Activated naive CD8-positive, alpha-beta T cell (primary cell): ENCODE data around the gene GSC2.

ENCODE experiments used
- H3K27ac Mint-ChIP-seq: one replicate; pipeline ENCODE4 v1.8.0; 2021; ENCODE audit warnings: mixed read lengths
- H3K27me3 Mint-ChIP-seq: one replicate; pipeline ENCODE4 v1.8.0; 2021; ENCODE audit warnings: mixed read lengths
- H3K36me3 Mint-ChIP-seq: one replicate; pipeline ENCODE4 v1.8.0; 2021; ENCODE audit warnings: mixed read lengths
- H3K4me1 Mint-ChIP-seq: one replicate; pipeline ENCODE4 v1.8.0; 2021; ENCODE audit warnings: low read depth, mixed read lengths
- H3K4me3 Mint-ChIP-seq: one replicate; pipeline ENCODE4 v1.8.0; 2021; ENCODE audit warnings: mild to moderate bottlenecking, mixed read lengths
- H3K9me3 Mint-ChIP-seq: one replicate; pipeline ENCODE4 v1.8.0; 2021; ENCODE audit warnings: low read depth, mixed read lengths

GSC2 gene

GRCh38 chr22:19149991-19150390 is at the start of gene GSC2:
Gene GSC2 (minus strand): TSS chr22:19150292. CDS start chr22:19150283, 9 bp downstream.
- Mint-ChIP-seq H3K4me1 (peaks cover 10% of the 10 kb centered on the region), H3K4me3 (peak within 1 kb of the TSS; percentile 75), H3K36me3 (no peaks in the 10 kb centered on the region), H3K9me3 (no peaks in the 10 kb centered on the region), H3K27me3 (peaks cover 20% of the 10 kb centered on the region), H3K27ac (no peak within 1 kb of the TSS)

- Mint-ChIP-seq H3K27me3 (no peaks in the 10 kb centered on the region), H3K4me3 (no peak overlapping the region), H3K4me1 (peaks cover 6% of the 10 kb centered on the region), H3K36me3 (no peaks in the 10 kb centered on the region), H3K27ac (no peak overlapping the region), H3K9me3 (no peaks in the 10 kb centered on the region)
Measured at GRCh38 chr22:19199479-19199878, 49.4 kb upstream of the GSC2 start.

DNA sequence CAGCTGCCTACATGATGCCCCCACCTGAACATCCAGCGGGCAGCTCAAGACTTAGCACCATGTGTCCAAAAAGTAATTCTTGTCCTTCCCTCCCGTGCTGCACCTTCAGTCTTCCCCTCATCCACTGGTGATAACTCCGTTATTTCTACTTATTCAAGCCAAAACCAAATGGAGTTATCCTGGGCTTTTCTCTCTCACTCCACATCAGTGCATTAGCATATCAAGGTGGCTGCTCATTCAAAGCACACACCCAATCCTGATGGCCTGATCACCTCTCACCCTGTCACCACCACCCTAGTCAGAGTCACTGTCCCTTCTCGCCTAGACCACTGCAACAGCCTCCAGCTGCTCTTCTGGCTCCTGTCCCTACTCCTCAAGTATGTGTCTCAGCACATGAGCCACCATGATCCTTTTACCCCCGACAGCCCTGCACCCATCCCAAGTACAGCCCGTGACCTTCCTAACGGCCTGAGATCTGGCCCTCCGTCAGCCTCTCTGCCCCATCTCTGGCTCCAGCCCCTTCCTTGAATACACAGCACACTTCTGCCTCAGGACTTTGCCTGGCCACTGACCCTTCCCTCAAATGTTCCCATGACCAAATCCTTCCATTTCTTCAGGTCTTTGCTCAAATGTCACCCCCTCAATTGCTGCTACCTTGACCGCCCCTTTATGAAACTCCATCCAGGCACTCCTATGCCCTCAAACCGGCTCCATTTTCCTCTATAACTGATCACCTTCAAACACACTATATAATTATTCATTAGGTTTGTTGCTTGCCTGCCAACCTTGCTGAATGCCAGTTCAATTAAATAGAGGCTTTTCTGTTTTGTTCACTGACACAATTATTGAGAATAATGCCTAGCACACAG is 48.1 kb upstream of the GSC2 start:
- Mint-ChIP-seq H3K9me3 (no peaks in the 10 kb centered on the region), H3K4me3 (no peak overlapping the region), H3K36me3 (no peaks in the 10 kb centered on the region), H3K4me1 (peaks cover 6% of the 10 kb centered on the region), H3K27ac (no peak overlapping the region), H3K27me3 (peaks cover 2% of the 10 kb centered on the region)

- H3K4me1 Mint-ChIP-seq, result peaks cover 6% of the 10 kb centered on the region
- no peak overlapping the region for H3K27ac Mint-ChIP-seq
- H3K4me3 Mint-ChIP-seq, result no peak overlapping the region
- H3K36me3 Mint-ChIP-seq, result no peaks in the 10 kb centered on the region
- peaks cover 2% of the 10 kb centered on the region for H3K27me3 Mint-ChIP-seq
- H3K9me3 Mint-ChIP-seq, result no peaks in the 10 kb centered on the region
Measured at GRCh38 chr22:19196841-19197612, 46.9 kb upstream of the GSC2 start.

GRCh38 chr22:19195796-19196731 is 46.0 kb upstream of the GSC2 start:
- H3K4me3 Mint-ChIP-seq, result no peak overlapping the region
- peaks cover 2% of the 10 kb centered on the region for H3K27me3 Mint-ChIP-seq
- H3K27ac Mint-ChIP-seq, result no peak overlapping the region
- peaks cover 6% of the 10 kb centered on the region for H3K4me1 Mint-ChIP-seq
- H3K9me3 Mint-ChIP-seq, result no peaks in the 10 kb centered on the region
- H3K36me3 Mint-ChIP-seq, result no peaks in the 10 kb centered on the region

DNA sequence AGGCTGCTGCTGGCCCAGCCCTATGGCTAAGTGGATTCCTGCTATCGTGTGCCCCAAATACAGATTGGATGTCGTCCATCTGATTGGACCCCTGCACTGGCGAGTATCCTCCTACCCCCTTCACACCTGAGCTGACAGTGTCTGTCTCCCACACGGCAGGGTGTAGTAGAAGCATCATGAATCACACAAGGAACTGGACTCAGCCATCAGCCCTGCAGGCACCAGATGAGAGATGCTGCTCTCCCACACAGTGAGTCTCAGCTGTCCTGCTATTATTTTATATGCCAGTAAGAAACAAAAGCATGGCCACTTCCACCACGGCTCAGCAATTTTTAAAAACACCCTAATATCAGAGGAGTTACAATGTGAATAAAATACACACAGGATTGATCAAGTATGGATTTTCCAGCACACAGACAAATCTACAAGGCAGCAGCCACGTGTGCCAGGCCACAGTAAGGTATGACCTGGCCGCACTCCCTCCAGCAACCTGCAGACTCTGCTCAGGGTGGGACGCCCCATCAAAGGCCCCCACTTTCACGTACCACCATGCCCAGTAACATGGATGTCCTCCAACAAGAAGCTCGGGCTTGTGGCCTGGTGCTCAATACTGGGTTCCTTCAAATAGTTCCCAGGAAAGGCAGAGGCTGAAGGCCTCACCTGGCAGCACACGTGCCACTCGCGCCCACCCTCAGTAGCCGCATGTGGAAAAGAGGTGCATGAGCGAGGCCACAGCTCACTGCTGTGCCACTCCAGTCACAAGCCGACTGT is 44.9 kb upstream of the GSC2 start:
- no peaks in the 10 kb centered on the region for H3K9me3 Mint-ChIP-seq
- no peak overlapping the region for H3K27ac Mint-ChIP-seq
- peaks cover 6% of the 10 kb centered on the region for H3K4me1 Mint-ChIP-seq
- H3K36me3 Mint-ChIP-seq, result no peaks in the 10 kb centered on the region
- no peak overlapping the region for H3K4me3 Mint-ChIP-seq
- H3K27me3 Mint-ChIP-seq, result peaks cover 2% of the 10 kb centered on the region

DNA sequence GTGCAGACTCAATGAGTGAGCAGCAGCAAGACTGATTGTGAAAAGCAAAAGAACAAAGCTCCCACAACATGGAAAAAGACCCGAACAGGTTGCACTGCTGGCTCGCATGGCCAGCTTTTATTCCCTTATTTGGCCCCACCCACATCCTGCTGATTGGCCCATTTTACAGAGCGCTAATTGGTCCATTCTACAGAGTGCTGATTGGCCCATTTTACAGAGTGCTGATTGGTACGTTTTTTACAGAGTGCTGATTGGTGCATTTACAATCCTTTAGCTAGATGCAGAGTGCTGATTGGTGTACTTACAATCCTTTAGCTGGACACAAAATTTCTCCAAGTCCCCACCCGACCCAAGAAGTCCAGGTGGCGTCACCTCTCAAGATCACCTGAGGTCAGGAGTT is 43.8 kb upstream of the GSC2 start:
- peaks cover 6% of the 10 kb centered on the region for H3K4me1 Mint-ChIP-seq
- H3K27ac Mint-ChIP-seq, result no peak overlapping the region
- H3K27me3 Mint-ChIP-seq, result peaks cover 2% of the 10 kb centered on the region
- no peaks in the 10 kb centered on the region for H3K36me3 Mint-ChIP-seq
- no peaks in the 10 kb centered on the region for H3K9me3 Mint-ChIP-seq
- no peak overlapping the region for H3K4me3 Mint-ChIP-seq

GRCh38 chr22:19187716-19188563 is 37.8 kb upstream of the GSC2 start:
- no peaks in the 10 kb centered on the region for H3K9me3 Mint-ChIP-seq
- H3K27ac Mint-ChIP-seq, result no peak overlapping the region
- H3K4me1 Mint-ChIP-seq, result no peaks in the 10 kb centered on the region
- no peak overlapping the region for H3K4me3 Mint-ChIP-seq
- no peaks in the 10 kb centered on the region for H3K27me3 Mint-ChIP-seq
- no peaks in the 10 kb centered on the region for H3K36me3 Mint-ChIP-seq

GRCh38 chr22:19184276-19184997 is 34.3 kb upstream of the GSC2 start:
- H3K27ac Mint-ChIP-seq, result no peak overlapping the region
- H3K36me3 Mint-ChIP-seq, result no peaks in the 10 kb centered on the region
- H3K4me1 Mint-ChIP-seq, result peaks cover 16% of the 10 kb centered on the region

GRCh38 chr22:19183216-19183615 is 33.1 kb upstream of the GSC2 start:
- Mint-ChIP-seq H3K4me3 (no peak overlapping the region), H3K36me3 (no peaks in the 10 kb centered on the region), H3K4me1 (peaks cover 18% of the 10 kb centered on the region), H3K27me3 (no peaks in the 10 kb centered on the region), H3K27ac (no peak overlapping the region), H3K9me3 (no peaks in the 10 kb centered on the region)

More at GRCh38 chr22:19184276-19184997, 34.3 kb upstream of the GSC2 start:
- Mint-ChIP-seq H3K4me3 (no peak overlapping the region), H3K9me3 (no peaks in the 10 kb centered on the region), H3K27me3 (no peaks in the 10 kb centered on the region)

- no peaks in the 10 kb centered on the region for H3K9me3 Mint-ChIP-seq
- no peak overlapping the region for H3K27ac Mint-ChIP-seq
- H3K4me1 Mint-ChIP-seq, result peaks cover 18% of the 10 kb centered on the region
Measured at GRCh38 chr22:19182472-19183157, 32.5 kb upstream of the GSC2 start.

DNA sequence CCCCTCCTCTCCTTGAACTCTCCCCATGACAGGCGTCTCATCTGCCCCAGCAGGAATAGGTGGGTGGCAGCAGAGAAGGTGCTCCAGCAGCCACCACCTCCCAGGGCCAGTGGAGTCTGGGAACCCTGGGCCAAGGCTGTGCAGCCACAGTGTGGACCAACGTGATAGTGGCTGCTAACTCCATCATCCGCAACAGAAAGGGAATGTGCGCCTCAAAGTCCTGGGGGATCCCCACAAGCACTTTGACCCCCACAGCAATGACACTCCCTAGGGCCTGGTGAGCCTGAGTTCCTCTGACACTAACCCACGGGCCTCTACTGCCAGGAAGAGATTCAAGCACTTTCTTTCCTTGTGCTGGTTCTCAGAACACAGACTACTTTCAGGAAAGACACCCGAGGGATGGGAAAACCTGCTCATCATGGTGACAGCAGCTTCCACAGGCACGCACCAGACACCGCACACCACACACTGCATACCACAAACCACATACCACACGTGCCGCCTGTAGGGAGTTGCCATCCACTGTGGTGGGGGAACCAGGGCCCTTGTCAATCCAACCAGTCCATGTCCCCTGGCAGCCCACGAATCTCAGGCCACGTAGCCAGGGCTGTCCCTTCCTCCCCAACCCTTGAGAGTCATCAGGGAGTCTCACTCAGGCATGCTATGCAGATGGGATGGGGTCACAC is 31.8 kb upstream of the GSC2 start:
- no peak overlapping the region for H3K4me3 Mint-ChIP-seq
- H3K9me3 Mint-ChIP-seq, result no peaks in the 10 kb centered on the region
- H3K4me1 Mint-ChIP-seq, result peaks cover 18% of the 10 kb centered on the region
- no peaks in the 10 kb centered on the region for H3K36me3 Mint-ChIP-seq
- H3K27me3 Mint-ChIP-seq, result no peaks in the 10 kb centered on the region
- H3K27ac Mint-ChIP-seq, result peak overlapping the region; percentile 16

More at GRCh38 chr22:19182472-19183157, 32.5 kb upstream of the GSC2 start:
- H3K27me3 Mint-ChIP-seq, result no peaks in the 10 kb centered on the region
- H3K4me3 Mint-ChIP-seq, result no peak overlapping the region
- no peaks in the 10 kb centered on the region for H3K36me3 Mint-ChIP-seq
